UCSD-AML1 (cell line): ENCODE measurements around the gene PLD4.

Experiments
- DNase-seq: peaks from one replicate; lab custom pipeline; 2025; ENCODE audit not compliant: unreplicated experiment; lab: John Stamatoyannopoulos, UW

Gene PLD4

DNA sequence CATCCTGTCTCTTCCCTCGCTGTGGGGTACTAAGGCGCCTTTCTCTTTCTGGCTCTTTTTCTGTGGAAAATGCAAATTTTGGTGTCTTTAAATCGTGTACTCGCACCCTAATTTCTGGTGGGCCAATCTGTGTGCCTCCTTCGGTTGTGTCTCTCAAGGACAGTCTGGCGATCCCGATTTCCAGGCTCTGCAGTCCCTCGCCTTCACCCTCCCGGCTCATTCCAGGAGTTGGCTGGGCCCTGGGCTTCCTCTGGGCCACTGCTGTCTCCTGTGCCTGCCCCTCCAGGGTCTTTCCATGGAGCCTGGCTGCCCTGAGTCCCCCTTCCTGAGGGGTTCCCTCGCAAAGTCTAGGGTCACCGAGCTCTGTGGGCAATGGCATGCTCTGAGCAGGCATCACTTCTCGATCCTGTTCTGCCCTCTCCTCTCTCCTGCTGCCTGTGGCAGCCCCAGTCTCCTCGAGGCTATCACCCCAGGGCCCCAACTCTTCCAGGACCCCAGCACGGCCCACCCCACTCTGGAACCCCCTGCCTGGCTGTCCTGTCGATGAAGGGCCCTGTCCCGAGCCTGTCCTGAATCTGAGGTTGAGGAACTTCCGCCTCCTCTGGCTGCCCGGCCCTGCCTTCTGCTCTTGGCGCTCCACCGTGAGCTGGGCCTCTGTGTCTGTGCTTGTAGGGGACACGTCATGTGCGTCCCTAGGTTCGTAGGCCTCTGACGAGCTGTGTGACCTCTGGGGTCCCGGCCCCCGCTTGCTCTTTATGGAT is 29.4 kb downstream of the PLD4 start:
- DNase-seq: no peak

- DNase-seq: no peak
These were observed 30.2 kb downstream of the PLD4 start for GRCh38 chr14:104954746-104955395.

GRCh38 chr14:104955396-104955770 is 30.7 kb downstream of the PLD4 start:
- DNase-seq: no peak

GRCh38 chr14:104956290-104956890 is 31.7 kb downstream of the PLD4 start:
- DNase-seq: no peak

DNA sequence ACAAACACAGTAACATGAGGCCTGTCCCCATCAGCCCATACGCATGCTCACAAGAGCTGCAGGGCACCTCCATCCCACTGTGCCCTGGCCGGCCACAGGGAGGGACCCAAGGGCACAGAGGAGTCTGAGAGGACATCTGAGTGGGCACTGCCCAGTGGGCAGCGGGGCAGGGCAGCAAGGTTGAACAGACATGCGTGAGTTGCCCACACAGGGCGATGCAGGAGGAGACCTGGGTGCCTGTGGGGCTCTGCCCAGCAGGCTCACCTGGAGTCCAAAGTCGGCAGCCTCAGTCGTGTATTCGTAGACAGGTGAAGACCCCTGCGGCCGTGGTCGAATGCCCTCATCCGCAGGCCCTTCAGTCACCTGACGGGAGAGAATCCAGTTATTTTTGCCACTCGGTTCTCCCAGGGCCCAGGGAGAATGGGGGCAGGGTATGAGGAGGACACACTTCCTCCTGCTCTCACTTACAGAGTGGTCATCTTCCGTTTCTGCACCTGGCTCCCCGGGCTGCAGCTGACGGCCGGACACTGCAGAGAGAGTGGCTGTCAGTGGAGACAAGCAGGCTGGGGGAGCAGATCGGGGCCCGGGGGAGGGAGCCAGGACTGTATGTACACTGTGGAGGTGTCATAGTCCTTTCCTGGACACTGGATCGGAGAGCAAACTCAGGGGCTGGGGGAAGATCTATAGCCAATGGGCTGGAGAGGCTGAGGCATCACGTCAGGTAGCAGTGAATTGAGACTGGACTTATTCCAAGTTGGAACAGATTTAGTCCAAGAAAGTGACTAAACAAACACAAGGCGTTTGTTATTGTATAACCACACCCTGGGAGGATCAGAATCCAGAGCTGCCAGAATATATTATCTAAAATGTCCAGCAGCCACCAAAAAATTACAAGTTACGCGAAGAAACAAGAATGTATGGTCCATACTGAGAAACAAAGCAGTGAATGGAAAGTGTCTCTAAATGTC is 32.8 kb downstream of the PLD4 start:
- no peak for DNase-seq

DNA sequence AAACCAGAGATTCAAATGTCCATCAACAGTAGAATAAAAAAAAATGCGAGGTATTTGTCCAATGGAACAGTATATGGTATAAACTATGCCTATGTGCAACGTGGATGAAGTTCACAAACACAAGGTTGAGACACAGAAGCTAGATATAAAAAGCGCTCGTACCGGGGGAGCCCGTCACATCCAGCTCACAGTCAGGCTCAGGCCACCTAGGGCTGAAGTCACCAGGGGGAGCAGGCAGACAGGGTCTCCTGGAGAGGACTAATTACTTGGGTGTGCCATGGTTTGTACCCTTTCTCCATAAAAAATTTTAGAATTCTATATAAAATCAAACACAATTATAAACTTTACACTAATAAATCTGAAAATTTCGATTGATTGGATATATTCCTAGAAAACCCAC is 39.9 kb downstream of the PLD4 start:
- DNase-seq: no peak

- no peak for DNase-seq
These were observed 41.0 kb downstream of the PLD4 start for GRCh38 chr14:104965561-104966231.

DNA sequence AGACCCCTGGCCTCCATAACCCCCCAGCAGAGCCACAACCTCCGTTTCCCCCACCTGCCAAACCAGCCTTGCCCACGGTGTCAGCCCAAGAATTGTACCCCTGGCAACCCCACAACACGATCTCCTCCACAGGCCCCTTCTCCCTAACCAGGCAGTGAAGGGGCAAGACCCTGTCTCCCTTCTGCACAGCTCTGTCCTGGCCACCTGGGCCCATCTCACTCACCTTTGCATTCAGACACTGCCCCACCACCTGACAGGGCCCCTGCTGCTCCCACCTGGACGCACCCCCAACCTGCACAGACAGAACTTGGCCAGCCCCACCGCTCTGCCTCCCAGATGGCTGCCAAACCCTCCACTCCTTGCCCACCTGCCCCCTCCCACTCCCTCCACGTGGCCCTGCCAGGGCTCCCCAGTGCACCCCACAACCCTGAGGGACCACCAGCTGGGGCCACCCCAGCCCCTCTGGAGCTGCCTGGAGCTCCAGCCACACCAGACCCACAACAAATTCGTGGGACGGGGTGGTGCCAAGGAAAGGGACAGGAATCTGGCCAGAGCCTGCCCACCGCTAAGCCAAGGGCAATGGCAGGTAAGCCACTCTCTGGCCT is 41.7 kb downstream of the PLD4 start:
- DNase-seq: no peak

GRCh38 chr14:104966981-104967385 is 42.3 kb downstream of the PLD4 start:
- no peak for DNase-seq

GRCh38 chr14:104967386-104968152 is 42.9 kb downstream of the PLD4 start:
- no peak for DNase-seq

DNA sequence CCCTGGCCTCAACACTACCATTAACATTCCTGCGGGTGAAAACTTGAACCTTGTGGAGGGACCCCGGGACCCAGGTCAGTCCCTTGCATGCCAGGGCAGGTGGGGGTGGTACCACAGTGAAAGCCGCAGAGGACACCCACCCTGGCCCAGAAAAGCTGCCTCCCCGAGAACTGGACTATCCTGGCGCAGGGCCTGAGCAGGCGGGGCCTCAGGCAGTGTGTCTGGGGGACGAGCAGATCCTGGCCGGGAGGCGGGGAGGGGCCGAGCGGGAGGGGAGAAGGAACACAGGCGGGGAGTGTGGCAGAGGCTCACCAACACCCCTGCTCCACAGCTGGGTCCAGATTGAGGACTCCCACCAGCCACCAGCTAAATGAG is 43.5 kb downstream of the PLD4 start:
- no peak for DNase-seq

DNA sequence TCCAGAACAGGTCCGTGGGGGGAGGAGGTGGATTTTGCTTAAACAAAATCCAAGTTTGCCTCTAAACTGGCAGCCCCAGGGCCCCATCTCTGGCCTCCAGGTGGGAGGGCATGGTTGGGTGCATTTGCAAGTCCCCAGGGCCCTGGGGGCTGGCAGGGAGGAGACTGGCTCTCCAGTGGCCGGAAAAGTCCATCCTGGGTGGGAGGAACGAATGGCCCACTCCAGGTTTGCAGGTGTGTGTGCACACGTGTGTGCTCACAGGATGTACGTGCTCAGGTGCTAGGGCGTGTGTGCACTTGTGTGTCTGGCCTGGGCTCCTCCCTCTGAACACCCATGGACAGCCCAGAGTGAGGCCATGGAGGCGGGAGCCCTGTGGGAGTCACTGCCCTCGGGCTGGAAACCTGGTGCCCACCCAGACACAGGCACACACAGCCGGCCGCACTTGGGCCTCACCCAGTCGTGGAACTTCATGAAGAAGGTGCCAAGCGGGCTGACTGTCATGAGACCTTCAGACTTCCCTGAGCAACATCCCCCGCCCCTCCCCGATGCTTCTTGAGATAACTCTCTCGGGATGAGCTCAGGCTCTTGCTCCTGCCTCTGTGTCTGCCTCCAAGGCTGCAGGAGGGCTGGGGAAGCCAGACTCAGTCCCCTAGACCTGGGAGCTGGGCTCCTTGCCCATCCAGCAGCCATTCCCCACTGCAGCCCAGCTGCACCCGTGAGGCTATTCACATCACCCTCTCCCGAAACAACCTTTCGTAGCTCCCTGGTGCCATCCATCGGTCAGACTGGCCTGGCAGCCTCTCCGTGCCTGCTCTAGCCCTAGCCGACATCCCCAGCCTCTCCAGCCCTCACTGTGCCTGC is 44.1 kb downstream of the PLD4 start:
- DNase-seq: no peak

GRCh38 chr14:104969741-104970230 is 45.1 kb downstream of the PLD4 start:
- DNase-seq: no peak

DNA sequence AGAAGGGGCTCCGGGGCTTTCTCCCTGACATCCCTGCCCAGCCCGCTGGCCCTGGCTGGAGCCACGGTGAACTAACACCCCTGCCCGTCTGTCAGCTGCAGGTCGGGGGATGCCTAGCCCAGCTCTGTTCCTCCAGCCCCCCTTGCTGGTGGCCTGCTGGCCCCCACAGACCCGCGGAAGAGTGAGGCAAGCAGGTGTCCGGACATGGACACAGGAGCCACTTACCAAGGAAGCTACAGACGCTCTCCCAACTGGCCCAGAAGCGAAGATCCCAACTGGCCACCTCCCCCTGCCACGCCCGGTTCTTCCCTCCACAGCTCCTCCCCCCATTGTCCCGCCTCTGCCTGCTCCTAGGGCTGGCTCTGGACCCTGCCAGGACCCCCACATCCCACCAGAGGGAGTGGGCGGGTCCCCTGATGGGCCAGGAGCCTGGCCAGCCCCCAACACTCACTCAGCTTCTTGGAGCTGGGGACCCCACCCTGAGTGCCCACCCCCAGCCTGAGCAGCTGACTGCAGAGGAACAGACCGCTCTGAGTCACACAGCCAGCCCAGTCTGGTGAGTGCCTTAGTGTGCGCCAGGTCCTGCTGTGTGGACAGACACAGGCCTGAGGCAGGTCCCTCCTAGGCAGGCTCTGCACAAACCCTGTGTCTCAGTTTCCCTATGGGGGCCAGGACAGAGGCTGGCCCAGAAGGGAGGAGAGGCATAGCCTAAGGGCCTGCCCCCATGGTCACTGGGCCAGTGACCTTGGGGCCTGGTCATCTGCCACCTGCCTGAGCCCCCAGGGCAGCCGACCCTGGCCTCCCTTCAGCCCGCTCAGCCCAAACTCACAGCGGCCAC is 45.8 kb downstream of the PLD4 start:
- DNase-seq: no peak

- no peak for DNase-seq
These were observed 47.0 kb downstream of the PLD4 start for GRCh38 chr14:104971447-104972240.

DNA sequence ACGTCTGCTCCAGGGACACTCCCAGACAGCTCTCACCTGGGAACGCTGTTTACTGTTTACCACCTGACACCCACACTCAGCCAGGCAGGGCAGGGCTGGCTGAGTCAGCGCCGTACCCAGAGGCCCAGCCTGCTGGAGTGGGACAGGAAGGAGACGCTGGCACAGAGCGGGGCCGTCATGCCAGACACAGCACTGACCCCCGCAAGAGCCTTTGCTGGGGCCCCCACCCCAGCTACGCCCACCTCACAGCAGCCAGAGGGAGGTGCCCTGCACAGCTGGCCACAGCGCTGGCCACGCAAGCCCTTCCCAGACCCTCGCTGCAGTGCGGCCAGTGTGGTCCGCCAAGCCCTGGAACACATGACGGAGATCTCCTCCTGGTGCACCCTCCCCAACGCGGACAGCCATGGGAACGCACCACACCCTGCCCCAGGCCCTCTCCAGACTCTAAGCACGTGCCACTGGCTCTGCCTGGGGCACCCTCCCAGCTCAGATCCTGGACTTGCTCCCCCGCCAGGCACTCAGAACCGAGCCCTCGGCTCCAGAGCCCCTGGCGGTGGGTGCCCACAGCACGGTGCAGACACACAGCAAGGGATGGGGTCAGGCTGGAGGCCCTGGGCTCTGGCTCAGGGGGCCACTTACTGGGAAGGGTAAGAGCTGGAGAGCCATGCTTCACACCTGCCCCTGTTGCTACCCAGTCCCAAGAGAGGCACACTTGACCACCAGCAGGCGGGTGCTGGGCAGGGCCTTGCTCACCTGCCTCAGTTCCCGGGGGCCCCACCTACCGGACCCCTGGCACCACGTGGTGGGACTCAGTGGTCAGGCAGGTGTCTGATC is 47.8 kb downstream of the PLD4 start:
- no peak for DNase-seq
